CD4-positive, alpha-beta T cell treated with Interleukin-4 for 4 hours (primary cell): ENCODE results near the gene PLEKHG2.
A peak's percentile ranks its signal among the peaks of the same experiment; 100 is the strongest.
"Not testable (repeated sequence)": the region's sequence is repeated elsewhere in the genome, so short reads cannot be mapped to it uniquely, and the experiment has no call there.

ENCODE experiments used
- DNase-seq: peaks from one replicate; pipeline ENCODE4 v3.0.0-alpha.2; 2020

Gene PLEKHG2

GRCh38 chr19:39424934-39425333 is 12.5 kb downstream of the PLEKHG2 start:
- no peak for DNase-seq

GRCh38 chr19:39425744-39426143 is 13.3 kb downstream of the PLEKHG2 start:
- DNase-seq, result no peak

- no peak for DNase-seq
Observed at GRCh38 chr19:39426170-39426569, 13.7 kb downstream of the PLEKHG2 start.

- no peak for DNase-seq
Observed at GRCh38 chr19:39427707-39428106, 15.2 kb downstream of the PLEKHG2 start.

- no peak for DNase-seq
Observed at GRCh38 chr19:39428283-39429112, 16.0 kb downstream of the PLEKHG2 start.

GRCh38 chr19:39430675-39431593 is 18.5 kb downstream of the PLEKHG2 start:
- peak; percentile 79 for DNase-seq

GRCh38 chr19:39432677-39433025 is 20.2 kb downstream of the PLEKHG2 start:
- no peak for DNase-seq

- no peak for DNase-seq
Observed at GRCh38 chr19:39433480-39434079, 21.1 kb downstream of the PLEKHG2 start.

GRCh38 chr19:39434123-39435076 is 21.9 kb downstream of the PLEKHG2 start:
- no peak for DNase-seq

GRCh38 chr19:39435499-39436349 is 23.3 kb downstream of the PLEKHG2 start, which contains the start of gene RPS16:
Gene RPS16 (minus strand): TSS chr19:39435949. CDS start chr19:39435895, 54 bp downstream.
- DNase-seq, result peak; percentile 99

GRCh38 chr19:39436350-39436716 is 23.9 kb downstream of the PLEKHG2 start:
- DNase-seq, result no peak

- DNase-seq, result no peak
Observed at GRCh38 chr19:39438270-39438934, 25.9 kb downstream of the PLEKHG2 start.

GRCh38 chr19:39444598-39445195 is 32.2 kb downstream of the PLEKHG2 start:
- DNase-seq, result no peak

GRCh38 chr19:39445196-39446111 is 33.0 kb downstream of the PLEKHG2 start, which contains the start of gene SUPT5H:
Gene SUPT5H (plus strand): TSS chr19:39445582. CDS start chr19:39445891, 309 bp downstream.
- peak; percentile 99 for DNase-seq

- no peak for DNase-seq
Observed at GRCh38 chr19:39446365-39447084, 34.1 kb downstream of the PLEKHG2 start.

GRCh38 chr19:39448271-39448670 is 35.8 kb downstream of the PLEKHG2 start:
- DNase-seq, result no peak

GRCh38 chr19:39449116-39449797 is 36.8 kb downstream of the PLEKHG2 start:
- DNase-seq, result no peak

GRCh38 chr19:39451257-39451656 is 38.8 kb downstream of the PLEKHG2 start:
- not testable (repeated sequence) for DNase-seq
